SU-DHL-6 (cell line): ENCODE measurements around the gene KCNS1.

Experiments
- CTCF ChIP-seq: fragments of 200-600 bp; sonication (generic); IDR thresholded peaks from one replicate; pipeline ENCODE4 v1.5.1; 2017; ENCODE audit warnings: antibody characterized with exemption, mild to moderate bottlenecking, low read length, moderate library complexity; ENCODE audit not compliant: insufficient read depth, poor library complexity, severe bottlenecking
- EZH2phosphoT487 ChIP-seq: fragments of 200-600 bp; sonication (generic), shearing (Covaris generic); conservative IDR thresholded peaks from 2 replicates; pipeline ENCODE4 v1.6.1; 2018; ENCODE audit warnings: mild to moderate bottlenecking, antibody characterized with exemption, low read length, moderate library complexity, mixed read lengths

- TF ChIP-seq CTCF: no peak
- TF ChIP-seq EZH2phosphoT487: no peak
These were observed 44.3 kb downstream of the KCNS1 start for GRCh38 chr20:45056473-45057173.
